Nephron (organoid): Measurements from ENCODE around the gene EPN2.

Source experiments
- H3K27ac Mint-ChIP-seq, 3 experiments: 2 replicates each; pipeline ENCODE4 v1.8.0; 2020; ENCODE audit warnings: mixed read lengths in 3 of 3, mild to moderate bottlenecking in 2 of 3, moderate library complexity in 1 of 3
- H3K27me3 Mint-ChIP-seq: 2 replicates; pipeline ENCODE4 v1.8.0; 2021; ENCODE audit warnings: low read depth, mild to moderate bottlenecking, moderate library complexity, mixed read lengths
- H3K36me3 Mint-ChIP-seq: 2 replicates; pipeline ENCODE4 v1.8.0; 2020; ENCODE audit warnings: low read depth, mixed read lengths
- H3K4me1 Mint-ChIP-seq: 2 replicates; pipeline ENCODE4 v1.8.0; 2020; ENCODE audit warnings: mixed read lengths
- H3K4me3 Mint-ChIP-seq, 3 experiments: 2 replicates each; pipeline ENCODE4 v1.8.0; 2020; ENCODE audit warnings: mild to moderate bottlenecking in 3 of 3, mixed read lengths in 3 of 3, moderate library complexity in 2 of 3
- H3K9me3 Mint-ChIP-seq: 2 replicates; pipeline ENCODE4 v1.8.0; 2020; ENCODE audit warnings: mixed read lengths
- TF ChIP-seq, protein P1 (sequence below), 3 experiments: fragments of 200-600 bp; sonication (generic); IDR thresholded peaks; one replicate each; pipeline ENCODE4 v1.5.0; 2021; ENCODE audit warnings: antibody characterized with exemption in 3 of 3; ENCODE audit not compliant: unreplicated experiment in 3 of 3

The EPN2 gene

DNA sequence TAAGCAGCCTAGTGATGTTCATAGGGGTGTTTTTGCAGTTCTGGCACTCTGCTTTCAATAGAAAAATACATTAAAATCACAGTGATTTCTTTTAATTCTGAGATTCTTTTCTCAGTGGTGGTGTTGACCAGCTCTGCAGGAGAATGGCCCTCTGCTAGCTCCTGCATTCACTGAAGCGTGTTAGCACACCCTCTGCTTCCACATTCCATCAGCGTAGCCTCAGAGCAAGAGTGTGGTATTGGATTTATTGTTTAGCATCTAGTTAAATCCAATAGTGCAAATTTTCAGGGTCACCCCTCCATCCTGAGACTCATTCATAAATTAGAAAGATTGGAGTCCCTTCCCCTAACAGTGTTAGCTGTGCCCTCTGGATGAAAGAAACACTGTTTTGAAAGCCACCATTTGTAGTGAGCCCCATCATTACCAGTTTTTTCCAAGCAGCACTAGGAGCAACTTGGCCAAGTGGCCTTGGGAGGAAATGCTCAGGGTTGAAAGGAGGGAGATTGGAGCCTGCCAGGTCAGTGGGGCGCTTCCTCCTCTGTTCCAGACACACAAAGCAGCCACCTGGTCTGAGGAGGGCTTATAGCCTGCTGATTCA is 79.7 kb downstream of the EPN2 start:
- Mint-ChIP-seq H3K4me1 (peaks cover 35% of the 10 kb centered on the region), H3K4me3 (peak overlapping the region in 1 of 3 experiments; percentile 65), H3K9me3 (no peaks in the 10 kb centered on the region), H3K36me3 (peaks cover 34% of the 10 kb centered on the region), H3K27ac (peak overlapping the region; percentile 92 to 97 (median 96)), H3K27me3 (no peaks in the 10 kb centered on the region)
- TF ChIP-seq, protein P1, sequence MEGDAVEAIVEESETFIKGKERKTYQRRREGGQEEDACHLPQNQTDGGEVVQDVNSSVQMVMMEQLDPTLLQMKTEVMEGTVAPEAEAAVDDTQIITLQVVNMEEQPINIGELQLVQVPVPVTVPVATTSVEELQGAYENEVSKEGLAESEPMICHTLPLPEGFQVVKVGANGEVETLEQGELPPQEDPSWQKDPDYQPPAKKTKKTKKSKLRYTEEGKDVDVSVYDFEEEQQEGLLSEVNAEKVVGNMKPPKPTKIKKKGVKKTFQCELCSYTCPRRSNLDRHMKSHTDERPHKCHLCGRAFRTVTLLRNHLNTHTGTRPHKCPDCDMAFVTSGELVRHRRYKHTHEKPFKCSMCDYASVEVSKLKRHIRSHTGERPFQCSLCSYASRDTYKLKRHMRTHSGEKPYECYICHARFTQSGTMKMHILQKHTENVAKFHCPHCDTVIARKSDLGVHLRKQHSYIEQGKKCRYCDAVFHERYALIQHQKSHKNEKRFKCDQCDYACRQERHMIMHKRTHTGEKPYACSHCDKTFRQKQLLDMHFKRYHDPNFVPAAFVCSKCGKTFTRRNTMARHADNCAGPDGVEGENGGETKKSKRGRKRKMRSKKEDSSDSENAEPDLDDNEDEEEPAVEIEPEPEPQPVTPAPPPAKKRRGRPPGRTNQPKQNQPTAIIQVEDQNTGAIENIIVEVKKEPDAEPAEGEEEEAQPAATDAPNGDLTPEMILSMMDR (IDR thresholded peaks at IDR 0.05; ENCODE audit: unreplicated experiment in 3 of 3): no peak

- TF ChIP-seq, protein P1 (IDR thresholded peaks at IDR 0.05; ENCODE audit: unreplicated experiment in 3 of 3): peak; percentile 32 to 62 (median 39)
- peaks cover 35% of the 10 kb centered on the region for H3K4me1 Mint-ChIP-seq
- no peaks in the 10 kb centered on the region for H3K27me3 Mint-ChIP-seq
- H3K4me3 Mint-ChIP-seq: peak overlapping the region; percentile 43 to 65 (median 57)
- H3K27ac Mint-ChIP-seq: peak overlapping the region; percentile 92 to 97 (median 96)
- no peaks in the 10 kb centered on the region for H3K9me3 Mint-ChIP-seq
- H3K36me3 Mint-ChIP-seq: peaks cover 33% of the 10 kb centered on the region
Measured at GRCh38 chr17:19317359-19318095, 80.4 kb downstream of the EPN2 start.

DNA sequence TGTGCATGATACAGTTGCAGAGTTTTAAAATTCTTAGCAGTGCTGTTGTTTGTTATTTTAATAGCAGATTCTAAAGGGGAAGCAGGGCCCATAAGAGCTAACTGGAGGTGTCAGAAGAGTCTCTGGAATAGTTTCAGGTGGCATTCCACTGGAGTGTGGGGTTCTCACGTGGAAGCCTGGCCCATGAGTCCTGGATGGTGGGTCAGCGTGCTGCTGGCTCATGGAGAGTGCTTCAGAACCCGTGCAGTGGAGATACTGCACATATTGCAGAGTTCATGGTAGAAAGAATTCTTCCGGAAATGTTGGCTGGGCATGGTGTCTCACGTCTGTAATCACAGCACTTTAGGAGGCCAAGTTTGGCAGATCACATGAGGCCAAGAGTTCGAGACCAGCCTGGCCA is 81.4 kb downstream of the EPN2 start:
- Mint-ChIP-seq H3K4me3 (no peak overlapping the region), H3K4me1 (peaks cover 32% of the 10 kb centered on the region), H3K9me3 (no peaks in the 10 kb centered on the region), H3K27me3 (no peaks in the 10 kb centered on the region), H3K27ac (peak overlapping the region in 2 of 3 experiments; percentile 49 to 65), H3K36me3 (peaks cover 39% of the 10 kb centered on the region)
- TF ChIP-seq, protein P1 (IDR thresholded peaks at IDR 0.05; ENCODE audit: unreplicated experiment in 3 of 3): no peak

- no peak overlapping the region for H3K27ac Mint-ChIP-seq
- H3K4me1 Mint-ChIP-seq: peaks cover 23% of the 10 kb centered on the region
- H3K4me3 Mint-ChIP-seq: no peak overlapping the region
Measured at GRCh38 chr17:19319771-19320505, 82.8 kb downstream of the EPN2 start.

GRCh38 chr17:19320876-19321275 is 83.7 kb downstream of the EPN2 start:
- H3K4me3 Mint-ChIP-seq: no peak overlapping the region
- H3K36me3 Mint-ChIP-seq: peaks cover 47% of the 10 kb centered on the region
- H3K4me1 Mint-ChIP-seq: peaks cover 22% of the 10 kb centered on the region
- TF ChIP-seq, protein P1 (IDR thresholded peaks at IDR 0.05; ENCODE audit: unreplicated experiment in 3 of 3): no peak
- H3K27me3 Mint-ChIP-seq: no peaks in the 10 kb centered on the region
- peaks cover 3% of the 10 kb centered on the region for H3K9me3 Mint-ChIP-seq
- H3K27ac Mint-ChIP-seq: no peak overlapping the region

More at GRCh38 chr17:19319771-19320505, 82.8 kb downstream of the EPN2 start:
- TF ChIP-seq, protein P1 (IDR thresholded peaks at IDR 0.05; ENCODE audit: unreplicated experiment in 3 of 3): no peak
- no peaks in the 10 kb centered on the region for H3K27me3 Mint-ChIP-seq
- H3K36me3 Mint-ChIP-seq: peaks cover 40% of the 10 kb centered on the region
- H3K9me3 Mint-ChIP-seq: no peaks in the 10 kb centered on the region
